ENCODE results near the gene NPDC1. TPM values are rescaled to one million over a fixed set of nuclear protein-coding genes. Genes with fewer than 3 reads are reported as not detected.
"Not testable (repeated sequence)": the region's sequence is repeated elsewhere in the genome, so short reads cannot be mapped to it uniquely, and the experiment has no call there.

NPDC1 gene
- total RNA-seq, 1 donor from 2014 or later: 90.8 TPM

DNA sequence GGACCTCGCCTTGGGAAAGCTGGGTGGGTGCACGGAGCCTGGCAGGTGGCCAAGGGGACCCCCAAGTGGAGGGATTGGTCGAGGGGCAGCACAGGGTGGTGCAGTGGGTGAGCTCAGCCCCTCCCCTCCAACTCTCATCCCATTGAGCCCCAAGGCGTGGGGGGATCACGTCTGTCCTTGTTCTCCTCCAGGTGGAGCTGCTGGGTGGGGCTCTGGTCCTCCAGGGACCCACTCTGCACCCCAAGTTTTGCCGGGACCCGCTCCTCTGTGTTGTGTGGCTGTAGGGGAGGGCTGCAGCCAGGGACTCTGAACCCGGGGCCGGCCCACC, 10.5 kb downstream of the NPDC1 start:
- H3K4me1 Mint-ChIP-seq (ENCODE audit: low read depth): no peaks in the 10 kb centered on the region
- H3K9me3 Mint-ChIP-seq (ENCODE audit: low read depth): no peaks in the 10 kb centered on the region
- peaks cover 4% of the 10 kb centered on the region for H3K36me3 Mint-ChIP-seq (ENCODE audit: low read depth)

DNA sequence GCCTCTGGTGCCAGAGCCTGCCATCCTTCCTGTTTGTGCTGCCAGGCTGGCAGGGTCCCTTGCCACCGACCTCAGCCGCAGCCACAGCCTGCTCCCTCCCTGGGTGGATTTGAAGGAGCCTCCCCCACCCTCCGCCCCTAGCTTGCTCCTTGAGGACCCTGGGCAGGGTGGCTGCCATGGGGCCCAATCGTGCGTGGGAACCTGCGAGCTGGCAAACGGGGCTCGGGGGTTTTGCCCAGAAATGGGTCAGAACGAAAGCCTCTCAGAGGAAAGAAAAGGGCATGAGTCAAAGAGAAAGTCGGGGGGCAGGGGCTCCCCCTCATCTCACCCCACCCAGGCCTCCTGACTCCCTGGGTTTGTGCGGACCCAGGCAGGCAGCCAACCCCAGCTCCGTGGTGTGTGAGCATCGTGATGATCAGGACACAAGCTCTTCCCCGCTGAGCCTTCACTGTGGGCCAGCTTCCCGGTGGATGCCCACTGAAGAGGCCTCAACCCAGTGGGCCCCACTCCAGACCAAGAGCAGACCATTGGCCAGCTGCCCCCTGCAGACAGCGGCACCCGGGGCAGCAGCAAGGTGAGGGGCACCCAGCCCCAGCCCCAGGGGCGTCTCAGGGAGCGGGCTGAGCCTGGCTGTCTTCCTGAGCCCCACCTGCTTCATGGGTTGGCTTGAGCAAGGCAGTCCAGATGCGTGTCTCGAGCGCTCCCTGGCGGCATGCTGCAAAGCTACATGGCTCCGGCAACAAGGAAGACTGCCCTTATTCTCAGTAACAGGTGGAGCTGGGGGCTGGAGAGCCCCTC, 11.1 kb downstream of the NPDC1 start:
- Mint-ChIP-seq H3K27ac (ENCODE audit: unreplicated experiment) (no peak overlapping the region), H3K4me1 (ENCODE audit: low read depth) (no peaks in the 10 kb centered on the region), H3K27me3 (ENCODE audit: low read depth) (no peaks in the 10 kb centered on the region), H3K9me3 (ENCODE audit: low read depth) (no peaks in the 10 kb centered on the region), H3K36me3 (ENCODE audit: low read depth) (peaks cover 4% of the 10 kb centered on the region), H3K4me3 (ENCODE audit: unreplicated experiment) (no peak overlapping the region)
- TF ChIP-seq, protein P1, sequence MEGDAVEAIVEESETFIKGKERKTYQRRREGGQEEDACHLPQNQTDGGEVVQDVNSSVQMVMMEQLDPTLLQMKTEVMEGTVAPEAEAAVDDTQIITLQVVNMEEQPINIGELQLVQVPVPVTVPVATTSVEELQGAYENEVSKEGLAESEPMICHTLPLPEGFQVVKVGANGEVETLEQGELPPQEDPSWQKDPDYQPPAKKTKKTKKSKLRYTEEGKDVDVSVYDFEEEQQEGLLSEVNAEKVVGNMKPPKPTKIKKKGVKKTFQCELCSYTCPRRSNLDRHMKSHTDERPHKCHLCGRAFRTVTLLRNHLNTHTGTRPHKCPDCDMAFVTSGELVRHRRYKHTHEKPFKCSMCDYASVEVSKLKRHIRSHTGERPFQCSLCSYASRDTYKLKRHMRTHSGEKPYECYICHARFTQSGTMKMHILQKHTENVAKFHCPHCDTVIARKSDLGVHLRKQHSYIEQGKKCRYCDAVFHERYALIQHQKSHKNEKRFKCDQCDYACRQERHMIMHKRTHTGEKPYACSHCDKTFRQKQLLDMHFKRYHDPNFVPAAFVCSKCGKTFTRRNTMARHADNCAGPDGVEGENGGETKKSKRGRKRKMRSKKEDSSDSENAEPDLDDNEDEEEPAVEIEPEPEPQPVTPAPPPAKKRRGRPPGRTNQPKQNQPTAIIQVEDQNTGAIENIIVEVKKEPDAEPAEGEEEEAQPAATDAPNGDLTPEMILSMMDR (IDR thresholded peaks at IDR 0.05): peak; percentile 85
- no peak for DNase-seq (ENCODE audit: low spot score)

More for the DNA sequence above, 10.5 kb downstream of the NPDC1 start:
- H3K4me3 Mint-ChIP-seq (ENCODE audit: unreplicated experiment): no peak overlapping the region
- TF ChIP-seq, protein P1 (IDR thresholded peaks at IDR 0.05): peak; percentile 71
- H3K27ac Mint-ChIP-seq (ENCODE audit: unreplicated experiment): no peak overlapping the region
- no peak for DNase-seq (ENCODE audit: low spot score)
- H3K27me3 Mint-ChIP-seq (ENCODE audit: low read depth): no peaks in the 10 kb centered on the region

DNA sequence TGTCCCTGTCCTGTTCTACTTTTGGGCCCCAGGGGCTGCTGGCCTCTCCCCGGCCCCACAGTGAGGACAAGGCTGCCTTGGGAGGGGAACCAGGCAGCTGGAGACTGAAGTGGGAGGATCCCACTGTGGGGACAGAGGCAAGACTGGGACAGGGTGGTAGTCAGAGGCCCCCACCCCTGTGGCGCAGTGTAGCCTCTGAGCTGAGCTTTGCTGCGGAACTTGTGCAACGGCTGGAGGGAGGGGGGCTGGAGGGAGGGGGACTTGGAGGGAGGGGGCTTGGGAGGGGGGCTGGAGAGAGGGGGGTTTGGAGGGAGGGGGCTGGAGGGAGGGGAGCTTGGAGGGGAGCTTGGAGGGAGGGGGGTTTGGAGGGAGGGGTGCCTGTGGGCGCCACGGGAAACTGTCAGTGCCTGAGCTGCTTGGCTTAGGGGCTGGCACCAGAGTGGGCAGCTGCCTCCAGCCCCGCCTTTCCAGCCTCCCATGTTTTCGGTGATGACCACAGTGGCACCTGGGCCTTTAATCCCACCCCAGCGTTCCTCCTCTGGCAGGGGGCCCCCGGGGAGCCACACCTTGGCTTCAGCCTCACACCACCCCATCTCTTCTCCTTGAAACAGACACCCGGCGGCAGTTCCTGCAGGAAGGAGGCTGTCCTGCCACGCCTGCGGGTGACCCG, 11.8 kb downstream of the NPDC1 start:
- TF ChIP-seq, protein P1 (IDR thresholded peaks at IDR 0.05): no peak
- Mint-ChIP-seq H3K27me3 (ENCODE audit: low read depth) (no peaks in the 10 kb centered on the region), H3K4me3 (ENCODE audit: unreplicated experiment) (no peak overlapping the region), H3K36me3 (ENCODE audit: low read depth) (peaks cover 4% of the 10 kb centered on the region), H3K9me3 (ENCODE audit: low read depth) (no peaks in the 10 kb centered on the region), H3K27ac (ENCODE audit: unreplicated experiment) (no peak overlapping the region), H3K4me1 (ENCODE audit: low read depth) (no peaks in the 10 kb centered on the region)
- no peak for DNase-seq (ENCODE audit: low spot score)

DNA sequence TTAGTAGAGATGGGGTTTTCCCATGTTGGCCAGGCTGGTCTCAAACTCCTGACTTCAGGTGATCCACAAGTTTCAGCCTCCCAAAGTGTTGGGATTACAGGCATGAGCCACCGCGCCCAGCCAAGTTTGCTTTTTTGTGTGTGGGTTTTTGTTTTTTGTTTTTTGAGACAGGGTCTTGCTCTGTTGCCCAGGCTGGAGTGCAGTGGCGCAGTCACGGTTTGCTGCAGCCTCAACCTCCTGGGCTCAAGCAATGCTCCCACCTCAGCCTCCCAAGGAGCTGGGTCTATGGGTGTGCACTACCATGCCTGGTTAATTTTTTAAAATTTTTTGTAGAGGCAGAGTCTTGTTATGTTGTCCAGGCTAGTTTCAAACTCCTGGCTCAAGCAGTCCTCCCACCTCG, 12.5 kb downstream of the NPDC1 start:
- H3K4me3 Mint-ChIP-seq (ENCODE audit: unreplicated experiment); DNase-seq (ENCODE audit: low spot score); H3K36me3 Mint-ChIP-seq (ENCODE audit: low read depth); H3K4me1 Mint-ChIP-seq (ENCODE audit: low read depth); H3K27me3 Mint-ChIP-seq (ENCODE audit: low read depth); H3K27ac Mint-ChIP-seq (ENCODE audit: unreplicated experiment); H3K9me3 Mint-ChIP-seq (ENCODE audit: low read depth): not testable (repeated sequence)

DNA sequence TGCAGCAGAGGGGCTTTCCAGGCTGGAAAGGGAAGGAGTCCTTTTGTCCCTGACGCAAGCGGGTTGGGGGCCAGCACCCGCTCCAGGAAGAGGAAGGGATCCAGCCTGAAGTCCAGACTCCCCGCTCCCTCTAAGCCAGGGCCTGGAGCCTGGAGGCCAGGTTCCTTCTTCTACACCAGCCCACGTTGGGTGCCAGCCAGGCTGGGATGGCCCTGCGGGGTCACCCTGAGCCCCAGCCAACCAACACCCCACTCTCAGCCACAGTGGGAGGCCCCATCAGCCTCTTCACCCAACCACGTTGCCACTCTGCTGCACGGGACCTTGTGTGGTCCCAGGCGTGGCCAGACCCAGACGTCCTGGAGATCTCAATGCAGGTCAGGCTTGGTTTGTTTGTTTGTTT, 13.1 kb downstream of the NPDC1 start:
- Mint-ChIP-seq H3K4me1 (ENCODE audit: low read depth) (no peaks in the 10 kb centered on the region), H3K27me3 (ENCODE audit: low read depth) (no peaks in the 10 kb centered on the region), H3K27ac (ENCODE audit: unreplicated experiment) (no peak overlapping the region), H3K4me3 (ENCODE audit: unreplicated experiment) (no peak overlapping the region), H3K9me3 (ENCODE audit: low read depth) (no peaks in the 10 kb centered on the region), H3K36me3 (ENCODE audit: low read depth) (no peaks in the 10 kb centered on the region)
- DNase-seq (ENCODE audit: low spot score): no peak
- TF ChIP-seq, protein P1 (IDR thresholded peaks at IDR 0.05): no peak

Data from chondrocyte (in vitro differentiated cells).